ENCODE results near the gene RASGRP3.
A peak's percentile ranks its signal among the peaks of the same experiment; 100 is the strongest.

RASGRP3 gene

GRCh38 chr2:33476131-33476792 is at the start of gene RASGRP3:
RASGRP3 (plus strand) TSS chr2:33476649; CDS start chr2:33515137, 38,488 bp downstream.
- Histone ChIP-seq H3K4me1 (ENCODE audit: low read length) (peaks cover 16% of the 10 kb centered on the region), H3K9me2 (replicated peaks; ENCODE audit: insufficient read depth, low read length) (no peaks in the 10 kb centered on the region), H3K36me3 (replicated peaks; ENCODE audit: insufficient read depth, low read length) (no peaks in the 10 kb centered on the region), H3K9ac (ENCODE audit: low read length) (peak within 1 kb of the TSS; percentile 100), H2AFZ (ENCODE audit: low read length) (peak within 1 kb of the TSS; percentile 75), H3F3A (ENCODE audit: insufficient read depth, low read length) (peaks cover 44% of the 10 kb centered on the region), H3K79me2 (ENCODE audit: low read length) (peaks cover 44% of the 10 kb centered on the region), H3K4me2 (ENCODE audit: low read depth, low read length) (peak within 1 kb of the TSS; percentile 97), H3K27ac (ENCODE audit: low read length) (peak within 1 kb of the TSS; percentile 91), H3K27me3 (replicated peaks; ENCODE audit: insufficient read depth, low read length) (no peaks in the 10 kb centered on the region), H4K20me1 (ENCODE audit: insufficient read depth, low read length) (no peaks in the 10 kb centered on the region), H3K9me3 (replicated peaks; ENCODE audit: insufficient read depth, low read length) (no peaks in the 10 kb centered on the region), H3K4me3 (ENCODE audit: low read length) (peak within 1 kb of the TSS; percentile 96)
- TF ChIP-seq EZH2 (optimal IDR thresholded peaks at IDR 0.05; ENCODE audit: low read depth, low read length) (no peak), CTCF (IDR thresholded peaks at IDR 0.05; ENCODE audit: low read length) (no peak), EZH2phosphoT487 (IDR thresholded peaks at IDR 0.05; ENCODE audit: low read length) (no peak)
- peak; percentile 98 for DNase-seq

GRCh38 chr2:33426666-33427231 is 49.7 kb upstream of the RASGRP3 start:
- no peaks in the 10 kb centered on the region for H3K4me1 ChIP-seq (ENCODE audit: low read length)
- TF ChIP-seq EZH2 (optimal IDR thresholded peaks at IDR 0.05; ENCODE audit: low read depth, low read length), result no peak
- no peak for TF ChIP-seq CTCF (IDR thresholded peaks at IDR 0.05; ENCODE audit: low read length)
- TF ChIP-seq EZH2phosphoT487 (IDR thresholded peaks at IDR 0.05; ENCODE audit: low read length), result no peak
- no peaks in the 10 kb centered on the region for H3K27me3 ChIP-seq (replicated peaks; ENCODE audit: insufficient read depth, low read length)

GRCh38 chr2:33430077-33430476 is 46.4 kb upstream of the RASGRP3 start:
- Histone ChIP-seq H3K4me3 (ENCODE audit: low read length) (no peak overlapping the region), H3K9me2 (replicated peaks; ENCODE audit: insufficient read depth, low read length) (no peaks in the 10 kb centered on the region), H3K36me3 (replicated peaks; ENCODE audit: insufficient read depth, low read length) (no peaks in the 10 kb centered on the region), H3K9ac (ENCODE audit: low read length) (no peak overlapping the region), H3K79me2 (ENCODE audit: low read length) (no peaks in the 10 kb centered on the region), H3K4me2 (ENCODE audit: low read depth, low read length) (no peak overlapping the region), H4K20me1 (ENCODE audit: insufficient read depth, low read length) (no peaks in the 10 kb centered on the region), H3K27ac (ENCODE audit: low read length) (no peak overlapping the region), H3F3A (ENCODE audit: insufficient read depth, low read length) (no peaks in the 10 kb centered on the region), H2AFZ (ENCODE audit: low read length) (no peak overlapping the region), H3K27me3 (replicated peaks; ENCODE audit: insufficient read depth, low read length) (no peaks in the 10 kb centered on the region), H3K9me3 (replicated peaks; ENCODE audit: insufficient read depth, low read length) (no peaks in the 10 kb centered on the region), H3K4me1 (ENCODE audit: low read length) (no peaks in the 10 kb centered on the region)
- no peak for DNase-seq
- no peak for TF ChIP-seq EZH2 (optimal IDR thresholded peaks at IDR 0.05; ENCODE audit: low read depth, low read length)
- TF ChIP-seq CTCF (IDR thresholded peaks at IDR 0.05; ENCODE audit: low read length), result no peak
- no peak for TF ChIP-seq EZH2phosphoT487 (IDR thresholded peaks at IDR 0.05; ENCODE audit: low read length)

More at GRCh38 chr2:33426666-33427231, 49.7 kb upstream of the RASGRP3 start:
- no peaks in the 10 kb centered on the region for H4K20me1 ChIP-seq (ENCODE audit: insufficient read depth, low read length)
- no peak overlapping the region for H3K27ac ChIP-seq (ENCODE audit: low read length)
- H3K9ac ChIP-seq (ENCODE audit: low read length), result no peak overlapping the region
- no peak for DNase-seq
- no peaks in the 10 kb centered on the region for H3K36me3 ChIP-seq (replicated peaks; ENCODE audit: insufficient read depth, low read length)
- no peaks in the 10 kb centered on the region for H3K9me3 ChIP-seq (replicated peaks; ENCODE audit: insufficient read depth, low read length)
- H2AFZ ChIP-seq (ENCODE audit: low read length), result no peak overlapping the region
- no peak overlapping the region for H3K4me3 ChIP-seq (ENCODE audit: low read length)
- H3K79me2 ChIP-seq (ENCODE audit: low read length), result no peaks in the 10 kb centered on the region
- no peak overlapping the region for H3K4me2 ChIP-seq (ENCODE audit: low read depth, low read length)
- no peaks in the 10 kb centered on the region for H3F3A ChIP-seq (ENCODE audit: insufficient read depth, low read length)
- no peaks in the 10 kb centered on the region for H3K9me2 ChIP-seq (replicated peaks; ENCODE audit: insufficient read depth, low read length)
